CD4-positive, alpha-beta T cell treated with Interleukin-12 subunit alpha and Interleukin-12 subunit beta, for 1 hour (primary cell): ENCODE data around the gene CALHM6.
"Not testable (repeated sequence)": the region's sequence is repeated elsewhere in the genome, so short reads cannot be mapped to it uniquely, and the experiment has no call there.

Experiments used
- DNase-seq: peaks from one replicate; pipeline ENCODE4 v3.0.0-alpha.2; 2020

The CALHM6 gene

DNA sequence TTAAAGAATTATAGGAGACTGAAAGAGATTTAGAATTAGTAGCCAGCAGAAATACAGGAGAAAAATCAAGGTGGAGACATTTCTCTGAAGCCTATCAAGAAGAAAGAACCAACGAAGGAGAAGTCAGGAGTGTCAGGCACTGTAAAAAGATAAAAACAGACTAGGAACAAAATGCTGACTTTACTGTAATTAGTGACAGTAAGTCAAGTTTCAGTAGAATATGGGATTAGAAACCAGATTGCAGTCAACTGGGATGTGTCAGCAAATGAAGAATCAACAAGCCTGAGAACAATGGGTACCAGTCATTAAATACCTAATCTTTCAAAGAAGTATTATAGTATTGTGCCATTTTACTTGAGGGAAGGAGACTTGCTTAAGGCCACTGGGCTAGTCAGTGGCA is 21.6 kb downstream of the CALHM6 start:
- DNase-seq: no peak

- no peak for DNase-seq
Measured at GRCh38 chr6:116483616-116484015, 22.4 kb downstream of the CALHM6 start.

- DNase-seq: no peak
Measured at GRCh38 chr6:116485559-116486184, 24.5 kb downstream of the CALHM6 start.

DNA sequence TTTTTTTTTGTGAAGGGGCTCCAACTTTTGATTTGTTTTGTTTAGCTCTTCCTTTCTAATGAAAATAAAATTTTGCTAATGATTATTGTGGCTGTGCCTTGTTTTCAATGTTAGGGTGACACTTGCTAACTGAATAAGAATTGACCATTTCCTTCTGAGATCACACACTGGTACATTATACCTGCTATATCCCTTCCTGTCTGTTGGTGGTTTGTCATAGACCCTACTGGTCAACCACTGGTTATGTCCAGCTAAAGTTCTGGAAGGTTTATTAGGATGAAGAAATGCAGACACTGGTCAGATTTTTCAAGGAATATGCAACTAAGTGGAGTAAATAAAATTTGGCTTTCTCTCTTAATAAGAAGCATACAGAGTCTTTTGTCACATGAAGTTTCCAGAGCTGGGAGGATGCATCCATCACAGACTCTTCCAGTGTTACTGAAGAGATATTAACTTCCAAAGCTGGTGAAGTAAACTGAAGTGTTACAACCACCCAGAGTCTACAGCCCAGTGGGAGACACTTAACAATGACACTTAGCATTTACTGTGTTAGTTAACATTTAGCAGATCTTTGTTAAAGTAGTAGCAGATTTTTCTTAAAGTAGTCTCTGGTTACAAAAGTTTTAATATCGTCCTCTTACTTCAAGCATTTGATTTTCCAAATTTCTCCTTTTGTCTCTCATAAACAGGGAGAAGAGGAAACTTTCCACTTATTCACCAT is 30.6 kb downstream of the CALHM6 start:
- DNase-seq: no peak

DNA sequence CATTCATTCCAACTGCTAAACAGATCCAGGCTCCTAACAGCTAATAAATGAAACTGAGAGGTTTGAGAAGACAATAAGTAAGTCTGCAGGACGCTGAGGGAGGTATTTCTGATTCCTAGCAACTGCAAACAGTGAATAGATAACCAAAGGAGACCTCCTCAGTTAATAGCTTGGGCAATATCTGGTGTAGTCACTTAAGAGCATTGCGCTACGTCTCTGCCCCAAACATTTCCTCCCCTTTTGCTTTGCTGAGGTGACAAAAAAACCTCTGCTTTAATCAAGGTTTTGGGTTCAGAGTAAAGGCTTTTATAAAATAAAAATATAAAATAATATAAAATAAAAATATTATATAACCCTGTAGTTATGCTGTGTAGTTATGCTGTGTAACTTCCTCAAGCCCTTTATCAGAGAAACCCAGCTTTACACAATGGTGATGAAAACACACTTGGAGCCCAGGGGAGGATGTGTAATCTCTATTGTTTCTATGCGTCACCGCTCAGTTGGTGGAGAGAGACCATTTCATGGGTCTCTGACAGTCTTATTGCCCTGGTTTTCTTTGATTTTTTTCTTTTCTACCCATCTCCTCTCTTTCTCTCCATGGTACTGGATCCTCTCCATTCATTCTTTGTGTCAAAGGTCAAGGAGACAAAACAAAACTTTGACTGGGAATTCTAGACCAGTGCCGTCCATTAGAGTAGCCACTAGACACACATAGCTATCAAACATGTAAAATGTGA is 31.3 kb downstream of the CALHM6 start:
- DNase-seq: no peak

GRCh38 chr6:116495161-116495560 is 34.0 kb downstream of the CALHM6 start:
- DNase-seq: not testable (repeated sequence)

DNA sequence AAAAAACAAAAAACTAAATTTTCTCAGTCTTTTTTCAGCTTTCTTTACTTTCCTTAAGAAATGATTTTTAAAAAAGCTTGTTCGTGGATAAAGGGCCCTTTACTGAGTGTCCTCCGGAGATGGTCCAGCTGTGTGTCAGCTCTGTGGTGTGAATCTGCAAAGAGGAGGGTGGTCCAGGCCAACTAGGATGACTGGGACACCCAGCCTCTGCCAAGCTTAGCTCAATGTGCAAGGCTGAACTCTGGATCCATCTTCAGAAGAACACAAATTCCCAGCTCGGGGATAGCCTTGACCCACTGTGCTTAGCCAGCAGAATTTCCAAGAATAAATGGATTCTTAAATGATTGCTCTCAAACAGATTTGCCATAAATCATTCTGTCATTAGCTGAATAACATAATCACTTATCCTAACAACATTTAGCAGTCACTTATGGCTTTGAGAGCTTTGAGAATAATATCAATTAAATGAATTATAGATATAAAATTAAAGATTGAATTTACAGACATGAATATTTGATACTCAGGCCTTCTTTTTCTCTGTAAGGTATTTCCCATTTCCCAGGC is 36.0 kb downstream of the CALHM6 start:
- no peak for DNase-seq

GRCh38 chr6:116500969-116501433 is 39.8 kb downstream of the CALHM6 start:
- no peak for DNase-seq

GRCh38 chr6:116507324-116507723 is 46.1 kb downstream of the CALHM6 start:
- no peak for DNase-seq

GRCh38 chr6:116508527-116508926 is 47.4 kb downstream of the CALHM6 start:
- no peak for DNase-seq

DNA sequence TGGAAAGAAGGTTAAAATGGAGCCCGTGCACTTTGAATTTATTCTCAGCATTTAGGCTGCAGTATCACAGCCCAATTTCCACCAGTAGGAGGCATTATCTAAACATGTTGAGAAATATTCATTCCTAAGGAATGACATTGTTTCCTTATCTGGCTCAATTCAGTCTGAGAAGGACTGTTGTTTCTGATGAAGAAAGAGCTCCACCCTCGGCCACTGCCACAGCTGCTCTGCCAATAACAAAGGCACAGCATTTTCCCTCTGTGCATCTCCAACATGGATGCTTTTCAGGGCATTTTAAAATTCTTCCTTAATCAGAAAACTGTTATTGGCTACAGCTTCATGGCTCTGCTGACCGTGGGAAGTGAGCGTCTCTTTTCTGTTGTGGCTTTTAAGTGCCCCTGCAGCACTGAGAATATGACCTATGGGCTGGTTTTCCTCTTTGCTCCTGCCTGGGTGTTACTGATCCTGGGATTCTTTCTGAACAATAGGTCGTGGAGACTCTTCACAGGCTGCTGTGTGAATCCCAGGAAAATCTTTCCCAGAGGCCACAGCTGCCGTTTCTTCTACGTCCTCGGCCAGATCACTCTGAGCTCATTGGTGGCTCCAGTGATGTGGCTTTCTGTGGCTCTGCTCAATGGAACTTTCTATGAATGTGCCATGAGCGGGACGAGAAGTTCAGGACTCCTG is 50.4 kb downstream of the CALHM6 start, which contains the start of gene CALHM5:
Gene CALHM5 (plus strand): TSS at position 216 of the 687 bp plus-strand sequence. CDS start 58 bp downstream, at position 274.
- no peak for DNase-seq

- DNase-seq: no peak
Measured at GRCh38 chr6:116512111-116512559, 51.0 kb downstream of the CALHM6 start.

DNA sequence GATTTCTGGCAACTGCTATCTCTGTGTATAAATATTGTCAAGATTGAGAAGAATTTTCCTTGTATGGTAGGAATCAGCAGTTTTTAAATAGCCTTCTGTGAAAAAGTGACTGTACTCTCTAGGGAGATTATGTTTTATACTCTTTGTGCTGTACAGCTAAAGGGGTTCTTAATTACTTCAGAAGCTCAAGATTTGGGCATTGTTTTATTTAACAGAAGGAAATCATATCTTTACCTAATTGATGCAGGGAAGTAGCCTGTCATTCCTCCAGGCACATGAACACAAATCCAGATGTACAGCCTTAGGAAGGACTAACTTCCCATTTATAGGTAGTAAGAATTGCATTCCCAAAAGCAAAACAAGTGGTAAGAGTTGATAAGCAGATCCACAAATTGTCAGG is 51.6 kb downstream of the CALHM6 start:
- no peak for DNase-seq
